HG03060 (cell line): Measurements from ENCODE around the gene TINAGL1.
A peak's percentile ranks its signal among the peaks of the same experiment; 100 is the strongest.

Experiments
- ATAC-seq: cut with Tn5 transposase; IDR thresholded peaks from one replicate; pipeline ENCODE4 v1.9.1; 2021; ENCODE audit warnings: low read depth, moderate number of reproducible peaks; ENCODE audit not compliant: unreplicated experiment

TINAGL1 gene

DNA sequence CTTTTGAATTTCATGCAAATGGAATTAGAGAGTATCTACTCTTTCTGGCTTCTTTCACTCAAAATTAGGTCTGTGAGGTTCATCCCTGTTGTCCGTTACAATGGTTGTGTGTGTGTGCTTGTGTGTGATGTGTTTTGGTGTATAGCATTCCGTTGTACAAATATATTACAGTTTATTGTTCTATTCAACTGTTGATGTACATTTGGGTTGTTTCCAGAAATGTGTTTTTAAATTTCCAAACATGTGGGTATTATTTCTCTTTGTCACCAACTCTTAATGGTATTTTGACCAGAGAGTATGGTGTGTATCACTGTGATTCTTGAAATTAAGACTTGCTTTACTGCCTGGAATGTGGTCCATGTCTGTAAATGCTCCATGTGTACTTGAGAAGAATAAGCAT lies 24.3 kb downstream of the TINAGL1 start:
- ATAC-seq = no peak

DNA sequence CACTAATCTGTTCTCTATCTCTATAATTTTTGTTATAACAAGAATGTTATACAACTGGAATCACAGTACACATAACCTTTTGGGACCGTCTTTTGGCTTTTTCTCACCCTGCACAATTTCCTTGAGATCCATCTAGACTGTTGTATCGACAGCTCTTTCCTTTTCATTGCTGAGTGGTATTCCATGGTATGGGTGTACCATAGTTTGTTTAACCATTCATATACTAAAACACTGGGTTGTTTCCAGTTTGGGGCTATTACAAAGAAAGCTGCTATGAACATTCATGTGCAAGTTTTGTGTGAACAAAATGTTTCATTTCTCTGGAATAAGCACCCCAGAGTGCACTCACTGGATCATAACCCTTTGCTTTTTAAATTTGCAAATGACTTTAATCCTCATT lies 25.8 kb downstream of the TINAGL1 start:
- no peak for ATAC-seq

DNA sequence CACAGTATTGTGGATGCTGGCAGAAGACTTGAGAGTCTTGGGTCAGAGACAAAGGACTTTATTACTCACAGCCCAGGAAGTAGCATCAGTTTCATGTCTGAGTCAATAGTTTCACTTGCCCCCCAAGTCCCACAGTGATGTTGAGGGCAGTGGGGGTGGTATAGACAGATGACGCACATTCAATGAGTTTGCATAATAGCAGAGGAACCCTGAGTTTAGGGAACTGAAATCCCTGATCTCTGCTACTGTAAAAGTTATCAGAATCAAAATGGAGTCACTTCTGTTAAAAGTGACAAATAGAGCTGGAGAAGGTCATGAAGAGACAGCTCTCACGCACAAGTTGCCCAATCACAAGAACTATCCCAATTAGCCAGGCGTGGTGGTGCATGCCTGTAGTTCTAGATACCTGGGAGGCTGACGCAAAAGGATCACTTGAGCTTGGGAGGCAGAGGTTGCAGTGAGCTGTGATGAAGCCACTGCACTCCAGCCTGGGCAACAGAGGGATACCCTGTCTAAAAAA lies 29.7 kb downstream of the TINAGL1 start:
- ATAC-seq = peak; percentile 92

DNA sequence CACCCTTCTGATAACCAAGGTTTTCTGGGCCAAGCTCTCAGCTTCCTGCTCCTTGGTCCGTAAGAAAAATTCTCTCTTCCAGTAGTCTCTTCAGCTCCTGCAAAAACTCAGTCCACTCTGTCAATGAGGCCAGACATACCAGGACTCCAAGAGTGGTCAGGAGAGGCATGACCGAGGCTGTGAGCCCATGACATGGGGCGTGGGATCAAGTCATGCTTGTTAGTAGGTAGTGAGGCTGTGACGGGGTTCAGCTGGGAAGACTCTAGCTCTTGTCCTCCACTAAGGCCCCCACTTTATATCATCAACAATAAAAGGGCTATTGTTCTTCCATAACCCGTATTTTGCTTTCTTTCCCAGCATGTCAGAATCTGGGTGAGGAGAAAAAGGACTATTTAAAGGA lies 31.0 kb downstream of the TINAGL1 start:
- no peak for ATAC-seq

DNA sequence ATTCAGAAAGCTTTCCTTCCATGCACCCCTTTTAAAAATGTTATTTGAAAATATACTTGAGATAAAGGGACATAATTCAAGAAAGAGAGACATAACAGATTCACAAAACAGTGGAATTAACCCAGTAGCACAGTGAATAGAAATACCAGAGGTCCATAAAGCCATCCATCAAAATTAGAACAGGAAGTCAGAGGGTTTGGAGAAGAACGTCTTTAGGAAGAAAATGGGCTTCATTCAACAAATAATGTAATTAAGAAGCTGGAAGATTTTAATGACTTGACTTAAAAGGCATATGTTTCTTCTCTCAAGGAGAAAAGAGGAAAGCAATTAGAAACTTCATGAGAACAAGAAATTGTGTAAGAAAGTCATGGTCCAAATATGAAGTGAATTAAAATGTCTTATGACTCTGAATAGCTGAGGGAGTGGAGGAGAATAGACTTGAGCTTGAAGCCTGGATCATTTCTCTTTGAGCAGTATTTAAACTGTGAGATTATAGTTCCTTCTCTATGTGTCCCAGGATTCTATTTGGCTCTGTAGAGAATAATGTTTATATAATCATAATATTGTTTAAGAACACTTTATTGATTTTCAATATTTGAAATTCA lies 33.3 kb downstream of the TINAGL1 start:
- ATAC-seq = no peak

DNA sequence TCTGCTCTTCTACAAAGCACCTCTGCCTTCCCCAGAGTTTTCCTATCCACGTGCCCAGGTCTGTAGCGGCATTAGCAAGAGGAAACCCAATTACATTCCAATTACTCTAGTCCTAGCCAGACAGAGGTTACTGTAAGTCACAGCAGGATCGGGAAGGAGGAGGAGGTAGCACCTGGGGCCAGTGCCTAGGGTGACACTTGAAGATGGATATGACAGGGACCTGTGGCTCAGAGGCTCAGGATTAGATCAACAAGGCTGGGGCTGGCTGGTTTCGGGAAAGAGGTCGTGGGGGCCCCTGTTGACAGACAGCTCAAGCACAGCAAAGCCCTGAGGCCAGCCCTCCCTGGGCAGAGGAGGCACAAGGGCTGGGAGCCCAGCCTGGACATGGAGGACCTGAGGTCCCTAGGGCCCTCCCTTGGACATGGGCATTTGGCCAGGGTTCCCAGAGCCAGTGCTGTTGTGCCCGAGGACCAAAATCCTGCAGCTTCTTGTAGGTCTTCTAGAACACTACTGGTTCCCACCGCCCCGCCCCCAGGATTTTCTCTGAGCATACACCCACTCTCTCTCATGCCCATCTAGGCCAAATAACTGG lies 38.2 kb downstream of the TINAGL1 start:
- no peak for ATAC-seq

DNA sequence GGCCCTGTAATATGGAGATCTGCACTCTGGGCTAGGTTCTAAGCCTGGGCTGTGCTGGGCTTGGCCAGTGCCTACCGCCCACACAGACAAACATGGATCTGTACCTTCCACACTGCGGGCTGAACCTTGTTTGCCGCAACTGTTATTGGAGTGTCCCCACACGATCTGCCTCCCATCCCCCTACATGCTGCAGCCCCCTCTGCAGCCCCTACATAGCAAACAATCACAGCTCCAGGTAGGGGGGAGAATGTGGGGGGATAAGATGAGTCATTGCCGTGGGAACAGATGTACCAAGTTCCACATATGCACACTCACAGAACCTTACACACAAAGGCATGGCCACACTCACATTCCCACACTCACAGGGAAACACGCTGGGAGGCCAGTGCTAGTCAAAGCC lies 39.1 kb downstream of the TINAGL1 start:
- no peak for ATAC-seq

DNA sequence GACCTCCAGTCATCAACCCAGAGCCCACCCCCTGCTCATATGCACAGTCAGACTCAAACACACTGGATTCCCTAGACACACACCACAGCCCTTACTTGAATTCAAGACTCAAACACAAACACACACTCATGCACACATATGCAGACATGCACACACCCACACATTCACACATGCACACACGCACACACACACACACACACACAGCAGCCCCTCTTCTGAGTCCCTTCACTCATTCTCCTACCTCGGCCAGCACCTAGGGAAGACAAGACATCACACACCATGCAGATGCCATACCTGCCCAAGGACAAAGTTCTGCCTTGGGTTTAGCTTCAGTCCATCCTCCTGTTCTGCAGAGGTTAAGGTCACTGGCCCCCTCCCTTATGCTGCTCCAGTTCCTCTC lies 39.6 kb downstream of the TINAGL1 start:
- no peak for ATAC-seq

DNA sequence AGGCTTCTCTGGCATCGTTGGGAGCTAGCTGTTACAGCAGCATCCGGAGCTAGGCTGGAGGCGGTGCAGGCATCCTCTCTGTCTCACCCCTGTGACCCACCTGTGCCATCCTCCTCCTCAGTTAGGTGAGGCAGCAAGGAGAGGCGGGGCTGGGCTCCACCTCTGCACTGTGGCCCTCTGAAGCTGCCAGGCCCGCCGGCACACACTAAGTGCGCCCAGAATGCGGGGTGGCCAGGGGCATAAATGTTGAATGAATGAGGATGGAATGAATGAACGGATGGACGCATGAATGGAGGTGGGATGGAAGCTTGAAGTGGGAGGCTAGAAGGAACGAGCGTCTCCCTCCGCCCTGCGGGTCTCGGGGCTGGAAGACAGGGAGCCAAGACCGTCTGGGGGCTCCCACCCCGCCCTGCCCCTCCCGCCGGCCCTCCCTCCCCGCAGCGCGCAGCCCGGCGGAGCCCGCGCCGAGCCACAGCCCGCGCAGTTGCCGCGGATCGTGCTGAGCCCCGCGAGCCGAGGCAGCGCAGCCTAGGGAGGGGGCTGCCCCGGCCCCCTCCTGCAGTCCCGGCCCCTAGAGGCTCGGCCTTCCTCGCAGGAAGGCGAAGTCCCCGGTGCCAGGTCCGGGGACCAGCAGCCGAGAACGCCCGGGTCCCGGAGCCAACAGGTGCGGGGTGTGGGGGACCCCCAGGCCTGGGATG lies 41.1 kb downstream of the TINAGL1 start, which contains the start of gene HCRTR1:
TSS of gene HCRTR1 (plus strand) at position 472 of the 698 bp plus-strand sequence. CDS start 1,504 bp downstream, outside the sequence.
- no peak for ATAC-seq

DNA sequence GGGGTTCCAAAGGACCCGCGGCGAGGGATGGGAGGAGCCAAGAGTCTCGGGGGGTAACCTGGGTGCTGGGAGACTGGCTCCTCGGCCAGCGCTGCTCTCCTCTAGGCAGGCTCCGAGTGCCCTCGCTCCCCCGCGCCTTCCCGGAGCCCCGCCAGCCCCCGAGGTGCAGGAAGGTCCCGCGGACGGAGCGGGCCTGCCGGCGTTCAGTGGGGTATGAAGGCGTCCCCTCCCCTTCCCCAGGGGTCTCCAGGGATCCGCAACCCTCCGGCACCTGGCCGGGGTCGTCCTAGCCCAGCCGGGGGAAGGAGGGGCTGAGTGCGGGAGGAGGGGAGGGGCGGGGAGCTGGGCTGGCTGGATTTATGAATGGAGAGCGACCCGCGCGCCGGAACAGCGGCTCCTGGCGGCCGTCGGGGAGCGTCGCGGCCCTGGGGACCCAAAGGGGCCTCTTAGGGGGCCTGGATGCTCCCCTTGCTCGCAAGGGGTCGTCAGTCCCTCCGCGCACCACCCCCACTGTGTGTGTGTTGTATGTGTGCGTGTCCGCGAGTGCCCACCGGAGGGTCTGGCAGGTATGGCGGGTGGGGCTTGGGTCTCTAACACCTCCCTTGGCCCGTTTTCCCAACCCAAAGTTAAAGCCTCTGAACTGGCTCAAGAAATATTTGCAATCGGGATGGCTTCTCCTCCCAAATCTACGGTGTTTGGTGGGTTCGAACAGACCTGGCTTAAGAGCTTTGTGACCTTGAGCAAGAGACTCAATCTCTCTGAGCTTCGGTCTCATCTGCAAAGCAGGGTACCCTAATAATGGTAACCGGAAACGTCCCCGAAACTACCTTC lies 41.8 kb downstream of the TINAGL1 start:
- ATAC-seq = no peak

DNA sequence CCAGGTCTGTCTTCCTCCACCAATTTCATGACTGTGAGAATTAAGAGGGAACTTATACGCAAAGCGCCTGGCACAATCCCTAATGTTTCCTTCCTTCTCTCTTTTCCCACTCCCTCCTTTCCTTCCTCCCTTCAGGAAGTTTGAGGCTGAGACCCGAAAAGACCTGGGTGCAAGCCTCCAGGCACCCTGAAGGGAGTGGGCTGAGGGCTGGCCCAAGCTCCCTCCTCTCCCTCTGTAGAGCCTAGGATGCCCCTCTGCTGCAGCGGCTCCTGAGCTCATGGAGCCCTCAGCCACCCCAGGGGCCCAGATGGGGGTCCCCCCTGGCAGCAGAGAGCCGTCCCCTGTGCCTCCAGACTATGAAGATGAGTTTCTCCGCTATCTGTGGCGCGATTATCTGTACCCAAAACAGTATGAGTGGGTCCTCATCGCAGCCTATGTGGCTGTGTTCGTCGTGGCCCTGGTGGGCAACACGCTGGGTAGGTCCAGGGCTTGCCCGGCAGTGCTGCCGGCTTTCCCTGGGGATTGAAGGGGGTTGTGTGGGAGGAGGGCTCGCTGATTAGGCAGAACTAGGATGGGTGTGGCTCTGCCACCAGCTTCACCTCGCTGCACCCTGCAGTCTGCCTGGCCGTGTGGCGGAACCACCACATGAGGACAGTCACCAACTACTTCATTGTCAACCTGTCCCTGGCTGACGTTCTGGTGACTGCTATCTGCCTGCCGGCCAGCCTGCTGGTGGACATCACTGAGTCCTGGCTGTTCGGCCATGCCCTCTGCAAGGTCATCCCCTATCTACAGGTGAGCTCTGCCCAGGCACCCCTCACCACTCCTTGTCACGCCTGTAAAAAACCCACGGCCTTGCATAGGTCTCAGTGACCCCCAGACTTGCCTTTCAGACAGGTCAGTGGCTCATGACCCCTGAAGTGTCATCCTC lies 42.9 kb downstream of the TINAGL1 start:
- ATAC-seq = no peak

DNA sequence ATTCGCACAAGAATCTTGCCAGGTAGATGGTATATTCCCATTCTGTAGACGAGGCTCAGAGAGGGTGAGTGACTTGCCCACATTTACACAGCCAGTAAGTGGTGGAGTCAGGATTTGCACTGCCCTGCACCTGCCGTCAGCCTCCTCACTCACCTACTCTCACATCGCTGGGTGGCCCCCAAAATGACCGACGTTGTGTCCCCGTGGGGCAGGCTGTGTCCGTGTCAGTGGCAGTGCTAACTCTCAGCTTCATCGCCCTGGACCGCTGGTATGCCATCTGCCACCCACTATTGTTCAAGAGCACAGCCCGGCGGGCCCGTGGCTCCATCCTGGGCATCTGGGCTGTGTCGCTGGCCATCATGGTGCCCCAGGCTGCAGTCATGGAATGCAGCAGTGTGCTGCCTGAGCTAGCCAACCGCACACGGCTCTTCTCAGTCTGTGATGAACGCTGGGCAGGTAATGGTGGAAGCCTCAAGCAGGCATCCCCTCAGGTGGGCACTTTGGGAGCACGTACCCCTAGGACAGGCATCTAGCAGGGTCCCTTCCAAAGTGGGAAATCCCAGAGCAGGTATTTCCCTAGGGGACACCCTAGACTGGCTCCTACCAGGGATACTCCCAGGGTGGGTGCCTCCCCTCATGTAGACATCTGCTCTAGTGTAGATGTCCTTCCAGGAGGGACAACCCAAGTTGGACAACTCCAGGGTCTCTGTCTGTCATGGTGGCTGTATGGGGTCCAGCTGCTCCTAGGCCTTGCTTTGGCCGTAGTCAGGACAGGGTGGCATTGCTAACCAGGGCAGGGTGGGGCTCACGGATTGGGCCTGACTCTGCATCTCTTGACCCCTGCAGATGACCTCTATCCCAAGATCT lies 44.5 kb downstream of the TINAGL1 start:
- no peak for ATAC-seq

DNA sequence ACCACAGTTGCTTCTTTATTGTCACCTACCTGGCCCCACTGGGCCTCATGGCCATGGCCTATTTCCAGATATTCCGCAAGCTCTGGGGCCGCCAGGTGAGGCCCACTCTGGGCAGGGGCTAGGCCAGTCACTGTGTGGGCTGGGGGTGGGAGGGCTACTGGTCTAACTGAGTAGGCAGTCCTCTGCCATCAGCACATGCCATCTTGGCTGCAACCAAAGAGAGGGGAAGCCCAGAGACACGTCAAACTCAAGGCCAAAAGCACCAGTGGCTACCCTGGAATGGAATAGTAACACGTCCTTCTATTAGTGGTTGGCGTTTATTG lies 45.1 kb downstream of the TINAGL1 start:
- ATAC-seq = no peak

DNA sequence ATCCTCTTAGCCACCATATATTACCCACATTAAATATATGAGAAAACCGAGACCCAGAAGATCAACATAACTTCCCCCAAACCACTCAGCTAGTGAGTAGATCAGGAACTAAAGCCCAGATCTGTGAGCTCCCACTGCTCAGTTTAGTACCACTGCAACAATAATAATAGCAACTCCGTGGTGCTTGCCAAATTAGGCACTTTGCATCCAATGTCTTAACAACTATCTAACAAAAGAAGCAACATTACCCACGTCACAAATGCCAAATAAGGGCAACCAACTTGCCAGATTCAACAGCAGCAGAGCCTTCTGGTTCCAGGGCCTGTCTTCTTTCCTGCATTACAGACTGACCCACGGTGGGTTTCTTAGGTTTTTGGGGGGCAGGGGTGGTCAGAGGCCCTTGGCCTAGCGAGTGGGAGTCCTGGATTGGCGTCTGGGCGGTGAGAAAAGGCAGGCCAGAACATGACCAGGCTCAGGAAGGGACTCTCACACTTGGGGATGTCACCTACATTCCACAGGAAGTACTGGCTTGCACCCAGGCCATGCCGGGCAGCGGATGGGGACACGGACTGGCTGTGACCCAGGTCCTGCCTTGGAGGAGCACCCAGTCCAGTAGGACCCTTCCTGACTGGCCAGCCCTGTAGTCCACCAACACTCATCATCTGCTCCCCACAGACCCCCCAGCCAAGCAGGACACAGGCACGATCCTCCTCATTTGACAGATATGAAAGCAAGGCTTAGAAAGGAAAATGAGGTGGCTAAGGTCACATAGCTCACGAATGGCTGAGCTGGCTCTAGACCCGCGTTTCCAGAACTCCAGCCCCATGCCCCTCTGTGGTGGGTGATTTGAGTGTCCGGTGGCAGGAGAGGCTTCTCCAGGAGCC lies 45.8 kb downstream of the TINAGL1 start:
- ATAC-seq = no peak

DNA sequence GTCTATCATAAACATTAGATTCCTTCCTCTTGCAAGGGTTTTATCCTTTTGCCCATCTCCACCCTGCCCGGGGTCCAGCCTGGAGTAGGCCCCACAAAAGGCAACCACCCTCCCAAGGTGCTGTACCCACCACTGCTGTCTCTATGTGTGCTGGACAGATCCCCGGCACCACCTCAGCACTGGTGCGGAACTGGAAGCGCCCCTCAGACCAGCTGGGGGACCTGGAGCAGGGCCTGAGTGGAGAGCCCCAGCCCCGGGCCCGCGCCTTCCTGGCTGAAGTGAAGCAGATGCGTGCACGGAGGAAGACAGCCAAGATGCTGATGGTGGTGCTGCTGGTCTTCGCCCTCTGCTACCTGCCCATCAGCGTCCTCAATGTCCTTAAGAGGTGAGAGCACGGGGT lies 47.0 kb downstream of the TINAGL1 start:
- ATAC-seq = no peak

DNA sequence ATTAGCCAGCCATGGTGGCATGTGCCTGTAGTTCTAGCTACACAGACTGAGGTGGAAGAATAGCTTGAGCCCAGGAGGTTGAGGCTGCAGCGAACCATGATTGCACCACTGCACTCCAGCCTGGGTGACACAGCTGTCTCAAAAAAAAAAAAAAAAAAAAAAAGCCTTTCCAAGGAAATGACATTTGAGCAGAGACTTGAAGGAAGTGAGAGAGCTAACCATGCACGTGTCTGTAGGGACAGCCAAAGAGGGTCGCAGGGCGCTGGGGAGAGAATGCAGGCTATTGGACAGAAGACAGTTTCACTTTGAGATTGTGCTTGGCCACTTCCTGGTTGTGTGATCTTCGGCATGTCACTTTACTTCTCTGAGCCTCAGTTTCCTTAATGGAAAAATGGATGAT lies 48.0 kb downstream of the TINAGL1 start:
- no peak for ATAC-seq

DNA sequence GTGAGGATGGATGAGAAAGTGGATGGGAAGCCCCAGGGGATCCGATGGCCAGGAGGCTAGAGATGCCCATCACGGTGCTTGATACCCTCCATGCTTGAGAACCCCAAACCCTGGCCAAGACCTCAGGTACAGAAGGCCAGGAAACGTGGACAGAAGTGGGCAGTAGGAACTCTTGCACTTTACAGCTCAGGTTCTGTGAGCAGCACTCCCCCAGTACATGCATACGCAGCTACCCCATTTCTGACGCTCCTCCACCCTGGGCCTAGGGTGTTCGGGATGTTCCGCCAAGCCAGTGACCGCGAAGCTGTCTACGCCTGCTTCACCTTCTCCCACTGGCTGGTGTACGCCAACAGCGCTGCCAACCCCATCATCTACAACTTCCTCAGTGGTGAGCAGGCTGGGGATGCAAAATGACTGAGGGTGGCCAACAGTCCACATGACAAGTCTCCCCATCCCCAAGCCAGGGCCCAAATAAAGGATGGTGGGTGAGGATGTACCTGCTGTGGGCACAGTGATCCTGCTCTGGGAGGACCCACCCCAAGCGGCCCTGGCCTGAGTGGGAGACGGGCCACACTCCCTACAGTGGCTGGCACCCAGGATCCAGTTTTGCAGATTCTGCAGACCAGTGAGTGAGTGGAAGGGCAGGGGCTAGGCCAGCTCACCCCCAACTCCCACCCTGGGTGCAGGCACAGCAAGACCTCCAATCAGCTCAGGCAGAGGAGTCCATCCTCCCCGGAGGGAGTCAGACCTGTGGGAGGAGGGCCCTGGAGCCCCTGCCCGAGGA lies 48.6 kb downstream of the TINAGL1 start:
- no peak for ATAC-seq
